22Rv1 (cell line): ENCODE data around the gene VEZT.
"Not testable (repeated sequence)": the region's sequence is repeated elsewhere in the genome, so short reads cannot be mapped to it uniquely, and the experiment has no call there.

Source experiments
- H3K27ac ChIP-seq: fragments of 450-650 bp; 2 replicates; pipeline ENCODE4 v1.5.1; 2017
- CTCF ChIP-seq: fragments of 450-650 bp; IDR thresholded peaks from 2 replicates; pipeline ENCODE4 v1.5.1; 2017; ENCODE audit warnings: mild to moderate bottlenecking
- ZFX ChIP-seq: fragments of 450-650 bp; IDR thresholded peaks from 2 replicates; pipeline ENCODE4 v1.6.1; 2017; ENCODE audit warnings: antibody characterized with exemption, borderline replicate concordance

Gene VEZT

GRCh38 chr12:95224202-95225170, 6.9 kb downstream of the VEZT start:
- H3K27ac ChIP-seq: no peak overlapping the region
- TF ChIP-seq CTCF (no peak), ZFX (no peak)

- TF ChIP-seq ZFX: no peak
- TF ChIP-seq CTCF: no peak
- no peak overlapping the region for H3K27ac ChIP-seq
Observed at GRCh38 chr12:95225645-95226212, 8.1 kb downstream of the VEZT start.

GRCh38 chr12:95227818-95228356, 10.3 kb downstream of the VEZT start:
- H3K27ac ChIP-seq: no peak overlapping the region
- TF ChIP-seq CTCF: no peak
- TF ChIP-seq ZFX: no peak

GRCh38 chr12:95228617-95229016, 11.0 kb downstream of the VEZT start:
- H3K27ac ChIP-seq: no peak overlapping the region
- TF ChIP-seq ZFX: no peak
- TF ChIP-seq CTCF: no peak

GRCh38 chr12:95229636-95230035, 12.0 kb downstream of the VEZT start:
- H3K27ac ChIP-seq: no peak overlapping the region
- no peak for TF ChIP-seq CTCF
- no peak for TF ChIP-seq ZFX

GRCh38 chr12:95230313-95230712, 12.7 kb downstream of the VEZT start:
- TF ChIP-seq CTCF (no peak), ZFX (no peak)
- H3K27ac ChIP-seq: no peak overlapping the region

GRCh38 chr12:95231190-95231589, 13.6 kb downstream of the VEZT start:
- H3K27ac ChIP-seq: no peak overlapping the region
- no peak for TF ChIP-seq CTCF

GRCh38 chr12:95234187-95234586, 16.6 kb downstream of the VEZT start:
- H3K27ac ChIP-seq: not testable (repeated sequence)

GRCh38 chr12:95235621-95236020, 18.0 kb downstream of the VEZT start:
- H3K27ac ChIP-seq: not testable (repeated sequence)
